ENCODE measurements around the gene TIGAR. TPM values are rescaled to one million over a fixed set of nuclear protein-coding genes. Genes with fewer than 3 reads are reported as not detected.

The TIGAR gene
- total RNA-seq, 2 donors from 2014 or later: 3.7 to 4.2 TPM

- H3K27me3 ChIP-seq: no peaks in the 10 kb centered on the region
- TF ChIP-seq CTCF (IDR thresholded peaks at IDR 0.05): peak in 1 of 2 donors; percentile 47
- no peak for DNase-seq (ENCODE audit: low spot score)
- H3K4me3 ChIP-seq: no peak overlapping the region
- peaks cover 46% of the 10 kb centered on the region for H3K36me3 ChIP-seq
- H3K4me1 ChIP-seq: peaks cover 0 to 77% of the 10 kb centered on the region in 2 donors
- peak overlapping the region; percentile 96 to 97 for H3K27ac ChIP-seq
- no peaks in the 10 kb centered on the region for H3K9me3 ChIP-seq
Measured at GRCh38 chr12:4277205-4277543, 43.8 kb upstream of the TIGAR start.

- Histone ChIP-seq H3K27me3 (no peaks in the 10 kb centered on the region), H3K27ac (peak overlapping the region; percentile 96 to 97), H3K4me3 (no peak overlapping the region), H3K4me1 (peaks cover 0 to 70% of the 10 kb centered on the region in 2 donors), H3K9me3 (no peaks in the 10 kb centered on the region), H3K36me3 (peaks cover 53% of the 10 kb centered on the region)
- DNase-seq (ENCODE audit: low spot score): no peak
- no peak for TF ChIP-seq CTCF (IDR thresholded peaks at IDR 0.05)
Measured at GRCh38 chr12:4277857-4278256, 43.2 kb upstream of the TIGAR start.

- peaks cover 56% of the 10 kb centered on the region for H3K36me3 ChIP-seq
Measured at GRCh38 chr12:4278329-4279197, 42.5 kb upstream of the TIGAR start.

GRCh38 chr12:4279198-4279690, 41.8 kb upstream of the TIGAR start:
- peak overlapping the region; percentile 96 to 97 for H3K27ac ChIP-seq

More at GRCh38 chr12:4278329-4279197, 42.5 kb upstream of the TIGAR start:
- Histone ChIP-seq H3K27ac (peak overlapping the region; percentile 96 to 97), H3K9me3 (no peaks in the 10 kb centered on the region), H3K4me3 (no peak overlapping the region), H3K27me3 (no peaks in the 10 kb centered on the region), H3K4me1 (peaks cover 0 to 71% of the 10 kb centered on the region in 2 donors)
- TF ChIP-seq CTCF (IDR thresholded peaks at IDR 0.05): no peak
- peak; percentile 81 for DNase-seq (ENCODE audit: low spot score)

GRCh38 chr12:4280351-4281163, 40.5 kb upstream of the TIGAR start:
- peaks cover 74% of the 10 kb centered on the region for H3K36me3 ChIP-seq
- H3K27ac ChIP-seq: peak overlapping the region; percentile 78 to 97
- DNase-seq (ENCODE audit: low spot score): no peak
- no peak for TF ChIP-seq CTCF (IDR thresholded peaks at IDR 0.05)
- H3K4me1 ChIP-seq: peaks cover 0 to 78% of the 10 kb centered on the region in 2 donors
- peak overlapping the region in 1 of 2 donors; percentile 20 for H3K4me3 ChIP-seq
- no peaks in the 10 kb centered on the region for H3K27me3 ChIP-seq
- H3K9me3 ChIP-seq: no peaks in the 10 kb centered on the region

More at GRCh38 chr12:4279198-4279690, 41.8 kb upstream of the TIGAR start:
- no peak overlapping the region for H3K4me3 ChIP-seq
- no peaks in the 10 kb centered on the region for H3K27me3 ChIP-seq
- DNase-seq (ENCODE audit: low spot score): no peak
- TF ChIP-seq CTCF (IDR thresholded peaks at IDR 0.05): no peak
- peaks cover 61% of the 10 kb centered on the region for H3K36me3 ChIP-seq
- peaks cover 0 to 78% of the 10 kb centered on the region in 2 donors for H3K4me1 ChIP-seq
- no peaks in the 10 kb centered on the region for H3K9me3 ChIP-seq

Data from right atrium auricular region (tissue), 2 donors.